K562 (cell line): ENCODE results near the gene GPS2.

Source experiments
- PCBP2 ChIP-seq: fragments of 200-400 bp; formaldehyde crosslinking; IDR thresholded peaks from 2 replicates; pipeline ENCODE4 v1.6.1; 2018; ENCODE audit warnings: low read length, low read depth, mild to moderate bottlenecking, moderate library complexity; ENCODE audit not compliant: poor library complexity, severe bottlenecking
- ZNF589 ChIP-seq: fragments of 200-800 bp; sonication (Bioruptor generic); IDR thresholded peaks from 2 replicates; pipeline ENCODE4 v1.6.1; 2016; ENCODE audit warnings: low read depth, missing genetic modification characterization, missing compliant biosample characterization

DNA sequence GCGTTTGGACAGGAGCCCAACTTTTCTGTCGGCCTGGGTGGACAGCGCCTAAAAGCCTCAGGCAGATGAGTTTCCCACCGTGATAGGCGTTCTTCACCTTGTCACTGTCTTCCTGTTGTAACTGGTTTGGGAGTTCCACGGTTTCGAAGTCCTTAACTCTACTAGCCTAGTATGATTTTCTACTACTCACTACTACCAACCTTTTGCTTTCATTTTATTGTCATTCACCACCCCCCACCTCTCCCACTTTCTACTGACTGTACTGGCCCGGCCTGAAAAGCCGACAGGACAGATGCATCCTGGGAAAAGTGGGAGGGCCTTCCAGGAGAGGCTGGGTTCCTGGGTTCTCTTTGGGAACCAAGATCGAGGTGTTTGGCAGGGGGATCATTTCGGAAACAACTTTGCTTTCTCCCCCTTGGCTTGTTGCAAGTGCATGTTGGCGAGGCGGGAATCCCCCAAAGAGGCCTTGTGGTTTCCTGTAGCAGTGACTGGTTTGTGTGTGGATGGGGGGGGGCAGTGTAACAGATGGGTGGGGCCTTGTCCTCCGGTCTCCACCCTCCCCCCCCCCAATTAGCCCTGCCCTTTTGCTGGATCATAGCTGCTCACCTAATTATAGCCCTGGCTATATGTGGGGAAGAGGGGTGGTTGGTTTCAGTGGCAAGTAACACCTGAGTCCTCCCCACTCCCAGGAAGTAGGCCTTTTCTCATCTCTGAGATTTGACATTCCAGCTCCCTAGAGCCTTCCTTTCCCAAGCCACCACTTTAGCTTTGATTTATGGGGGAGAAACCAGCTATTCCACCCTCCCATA is 6.3 kb downstream of the GPS2 start:
- TF ChIP-seq ZNF589 (no peak), PCBP2 (no peak)
